H1 (cell line): ENCODE results near the gene IER3IP1. TPM values are rescaled to one million over a fixed set of nuclear protein-coding genes. Genes with fewer than 3 reads are reported as not detected.
A peak's percentile ranks its signal among the peaks of the same experiment; 100 is the strongest.

Experiments
- CTCF ChIA-PET: fragments of 300-600 bp; sonication (Branson Sonifier 250); formaldehyde crosslinking; loops from one replicate; lab custom pipeline; 2021; ENCODE audit not compliant: partially characterized antibody; lab: Charles Lee
- POLR2A ChIA-PET: fragments of 300-600 bp; sonication (Branson Sonifier 250); formaldehyde crosslinking; loops from one replicate; lab custom pipeline; 2021; ENCODE audit warnings: inconsistent platforms; ENCODE audit not compliant: partially characterized antibody; lab: Charles Lee
- DNase-seq, 2 experiments: peaks; one replicate each; pipeline versions ENCODE4 v3.0.0 to v3.0.0-alpha.2; 2010 to 2022; ENCODE audit warnings: low spot score in 2 of 2, low read depth in 1 of 2, mixed read lengths in 1 of 2
- FAIRE-seq: peaks from 2 replicates; lab custom pipeline; 2011; peaks lifted over from hg19 to GRCh38; lab: Jason Lieb, UNC
- H2AFZ ChIP-seq: 2 replicates; pipeline ENCODE4 v1.8.1; 2012; ENCODE audit warnings: low read length, inconsistent platforms
- H2AK5ac ChIP-seq: 2 replicates; pipeline ENCODE4 v1.6.1; 2013; ENCODE audit warnings: low read depth, low read length
- H2BK120ac ChIP-seq: replicated peaks from 2 replicates; pipeline ENCODE3; 2013; ENCODE audit warnings: low read depth, low read length, inconsistent platforms
- H2BK12ac ChIP-seq: 2 replicates; pipeline ENCODE4 v1.6.1; 2013; ENCODE audit warnings: low read depth, low read length
- H2BK15ac ChIP-seq: 2 replicates; pipeline ENCODE4 v1.6.1; 2013; ENCODE audit warnings: low read length
- H2BK20ac ChIP-seq: 2 replicates; pipeline ENCODE4 v1.6.1; 2013; ENCODE audit warnings: low read length
- H2BK5ac ChIP-seq: 2 replicates; pipeline ENCODE4 v1.6.1; 2013; ENCODE audit warnings: low read depth, low read length
- H3K14ac ChIP-seq: 2 replicates; pipeline ENCODE4 v1.6.1; 2013; ENCODE audit warnings: inconsistent platforms; ENCODE audit not compliant: insufficient read length
- H3K18ac ChIP-seq: 2 replicates; pipeline ENCODE4 v1.6.1; 2013; ENCODE audit warnings: low read length; ENCODE audit errors: extremely low read depth
- H3K23ac ChIP-seq: 2 replicates; pipeline ENCODE4 v1.6.1; 2013; ENCODE audit warnings: inconsistent platforms; ENCODE audit not compliant: insufficient read length
- H3K23me2 ChIP-seq: 2 replicates; pipeline ENCODE4 v1.6.1; 2013; ENCODE audit warnings: low read depth, low read length
- H3K27ac ChIP-seq: 2 replicates; pipeline ENCODE4 v1.6.1; 2011; ENCODE audit warnings: low read depth, low read length, inconsistent platforms
- H3K27me3 ChIP-seq, 4 experiments: replicated peaks in 1 of 4; 1 replicate in 1 of 4; 2 replicates in 3 of 4; pipeline versions ENCODE4 v1.6.1 to v1.8.1; 2011 to 2013; ENCODE audit warnings: low read length in 3 of 4, mild to moderate bottlenecking in 3 of 4, inconsistent platforms in 2 of 4, mixed read lengths in 2 of 4, moderate library complexity in 1 of 4; ENCODE audit not compliant: control insufficient read depth in 3 of 4, insufficient read depth in 3 of 4; ENCODE audit errors: extremely low read depth in 1 of 4
- H3K36me3 ChIP-seq, 4 experiments: 2 replicates each; pipeline versions ENCODE4 v1.6.1 to v1.8.1; 2011 to 2013; ENCODE audit warnings: mild to moderate bottlenecking in 4 of 4, low read length in 3 of 4, moderate library complexity in 2 of 4, control low read depth in 1 of 4, inconsistent platforms in 1 of 4; ENCODE audit not compliant: insufficient read depth in 4 of 4, control insufficient read depth in 2 of 4
- H3K4ac ChIP-seq: replicated peaks from 2 replicates; pipeline ENCODE3; 2013; ENCODE audit warnings: low read length, low read depth, mixed read lengths, inconsistent platforms; ENCODE audit not compliant: insufficient read length
- H3K4me1 ChIP-seq, 4 experiments: replicated peaks in 1 of 4; 1 replicate in 1 of 4; 2 replicates in 3 of 4; pipeline versions ENCODE4 v1.6.1 to v1.8.1; 2011 to 2013; ENCODE audit warnings: low read length in 3 of 4, inconsistent platforms in 2 of 4, mixed read lengths in 1 of 4; ENCODE audit not compliant: insufficient read depth in 4 of 4, control insufficient read depth in 3 of 4
- H3K4me2 ChIP-seq, 2 experiments: 2 replicates each; pipeline versions ENCODE4 v1.6.1 to v1.8.1; 2011 to 2013; ENCODE audit warnings: low read depth in 2 of 2, low read length in 2 of 2, control low read depth in 1 of 2, inconsistent platforms in 1 of 2, mild to moderate bottlenecking in 1 of 2; ENCODE audit not compliant: insufficient read depth in 1 of 2
- H3K4me3 ChIP-seq, 4 experiments: fragments of 200-600, 300-600 bp in 1 of 4; sonication (generic), shearing (Covaris generic), sonication (Bioruptor Twin) in 1 of 4; 2 replicates each; pipeline versions ENCODE4 v1.5.1 to v1.8.1; 2011 to 2016; ENCODE audit warnings: low read length in 4 of 4, low read depth in 3 of 4, control low read depth in 2 of 4, inconsistent platforms in 2 of 4, mild to moderate bottlenecking in 2 of 4, mixed read lengths in 1 of 4, moderate library complexity in 1 of 4; ENCODE audit not compliant: insufficient read depth in 2 of 4; ENCODE audit errors: extremely low read depth in 1 of 4
- H3K56ac ChIP-seq: replicated peaks from 2 replicates; pipeline ENCODE3; 2013; ENCODE audit warnings: low read depth, mild to moderate bottlenecking, mixed read lengths, low read length, inconsistent platforms; ENCODE audit not compliant: insufficient read length
- H3K79me1 ChIP-seq: 2 replicates; pipeline ENCODE4 v1.6.1; 2013; ENCODE audit warnings: low read depth, low read length, control low read depth
- H3K79me2 ChIP-seq, 2 experiments: 2 replicates each; pipeline versions ENCODE4 v1.6.1 to v1.8.1; 2012 to 2013; ENCODE audit warnings: low read length in 2 of 2, mild to moderate bottlenecking in 2 of 2, inconsistent platforms in 1 of 2; ENCODE audit not compliant: insufficient read depth in 2 of 2, control insufficient read depth in 1 of 2
- H3K9ac ChIP-seq, 4 experiments: replicated peaks in 1 of 4; 1 replicate in 1 of 4; 2 replicates in 3 of 4; pipeline versions ENCODE4 v1.6.1 to v1.8.1; 2011 to 2013; ENCODE audit warnings: low read depth in 3 of 4, low read length in 3 of 4, control low read depth in 2 of 4, mild to moderate bottlenecking in 2 of 4, moderate library complexity in 2 of 4, inconsistent platforms in 1 of 4; ENCODE audit errors: extremely low read depth in 1 of 4
- H3K9me3 ChIP-seq, 2 experiments: 2 replicates each; pipeline versions ENCODE4 v1.6.1 to v1.8.1; 2012 to 2013; ENCODE audit warnings: mild to moderate bottlenecking in 2 of 2, moderate library complexity in 2 of 2, control low read depth in 1 of 2, inconsistent platforms in 1 of 2, low read depth in 1 of 2, low read length in 1 of 2, mixed read lengths in 1 of 2; ENCODE audit not compliant: insufficient read depth in 2 of 2
- H4K20me1 ChIP-seq, 2 experiments: replicated peaks in 1 of 2; 2 replicates each; pipeline versions ENCODE3 to v1.8.1; 2011 to 2013; ENCODE audit warnings: inconsistent platforms in 2 of 2, low read length in 2 of 2, mild to moderate bottlenecking in 1 of 2; ENCODE audit not compliant: insufficient read depth in 2 of 2, control insufficient read depth in 1 of 2
- H4K5ac ChIP-seq: 2 replicates; pipeline ENCODE4 v1.6.1; 2013; ENCODE audit warnings: low read length, low read depth, mixed read lengths, inconsistent platforms; ENCODE audit not compliant: insufficient read length
- H4K8ac ChIP-seq: 2 replicates; pipeline ENCODE4 v1.8.0; 2013; ENCODE audit warnings: mild to moderate bottlenecking, moderate library complexity, low read length, inconsistent platforms; ENCODE audit not compliant: insufficient read depth; ENCODE audit errors: extremely low read depth
- H4K91ac ChIP-seq: replicated peaks from 2 replicates; pipeline ENCODE3; 2013; ENCODE audit warnings: low read length, mixed read lengths, inconsistent platforms; ENCODE audit not compliant: insufficient read length
- CBX5 ChIP-seq: fragments of 300-800, 300-1000 bp; sonication (generic); IDR thresholded peaks from 2 replicates; pipeline ENCODE4 v1.7.1; 2016; ENCODE audit warnings: antibody characterized with exemption, low read length, low read depth
- GABPA ChIP-seq: IDR thresholded peaks from 2 replicates; pipeline ENCODE4 v1.6.1; 2011; ENCODE audit warnings: mild to moderate bottlenecking, low read length, moderate library complexity, borderline replicate concordance; ENCODE audit not compliant: insufficient read depth
- JUND ChIP-seq: IDR thresholded peaks from 2 replicates; pipeline ENCODE4 v1.6.1; 2011; ENCODE audit warnings: mild to moderate bottlenecking, improper control_type of control experiment, low read length
- MAFK ChIP-seq: IDR thresholded peaks from 2 replicates; pipeline ENCODE4 v1.6.1; 2012; ENCODE audit warnings: low read depth, mild to moderate bottlenecking, improper control_type of control experiment, low read length
- PHF8 ChIP-seq: fragments of 200-600 bp; sonication (generic); conservative IDR thresholded peaks from 2 replicates; pipeline ENCODE4 v1.7.1; 2012; ENCODE audit warnings: low read depth, mild to moderate bottlenecking, inconsistent platforms, low read length, moderate library complexity
- POU5F1 ChIP-seq: IDR thresholded peaks from 2 replicates; pipeline ENCODE4 v1.6.1; 2011; ENCODE audit warnings: low read depth, mild to moderate bottlenecking, low read length, moderate library complexity
- RNF2 ChIP-seq: fragments of 200-900, 300-1000 bp; sonication (generic); IDR thresholded peaks from 2 replicates; pipeline ENCODE4 v1.7.1; 2016; ENCODE audit warnings: borderline replicate concordance, low read depth, mild to moderate bottlenecking, antibody characterized with exemption, low read length; ENCODE audit not compliant: poor library complexity, severe bottlenecking; ENCODE audit errors: missing control alignments
- TEAD4 ChIP-seq: IDR thresholded peaks from 2 replicates; pipeline ENCODE4 v1.6.1; 2012; ENCODE audit warnings: low read depth, low read length, inconsistent platforms, mixed read lengths
- WGBS, 2 experiments: shearing (Covaris generic) in 1 of 2; methylation state at CpG; one replicate each; pipeline versions ENCODE4 v1.1.6 to v1.1.7; 2013 to 2015; ENCODE audit warnings: low lambda C conversion rate in 2 of 2, mixed read lengths in 2 of 2, inconsistent platforms in 1 of 2, low coverage in 1 of 2, missing lambda C conversion rate in 1 of 2; ENCODE audit not compliant: insufficient replicate concordance in 2 of 2, insufficient coverage in 1 of 2, insufficient read length in 1 of 2; ENCODE audit errors: extremely low coverage in 1 of 2, missing lambda C conversion rate in 1 of 2; 5-methylcytosine and 5-hydroxymethylcytosine counted together
- polyA plus RNA-seq, 7 experiments: library from polyadenylated mRNA; depleted of rRNA in 3 of 7; stranded (reverse) in 5 of 7; unstranded in 2 of 7; fragments of >200 nt in 5 of 7; fragments of 200-250 nt in 2 of 7; gene quantifications; 1 replicate in 5 of 7; 2 replicates in 1 of 7; 4 replicates in 1 of 7; pipeline versions ENCODE4 v1.2.1 to v1.2.3, GENCODE V29; 2011 to 2013; ENCODE audit warnings: missing spikeins in 2 of 7, mixed read lengths in 2 of 7
- total RNA-seq: library from RNA; stranded (reverse); fragmentation: NEBNext Ultra II Directional; extraction: Animal tissue kit (Norgen Biotek cat#: 25700); gene quantifications from 2 replicates; pipeline ENCODE4 v1.2.1, GENCODE V29; 2021

IER3IP1 gene
- total and polyA plus RNA-seq, 2 of the 8 experiments (the other 6 are each of a cell fraction or from before 2014, with no cell fraction given) = 6.0 to 8.5 TPM

DNA sequence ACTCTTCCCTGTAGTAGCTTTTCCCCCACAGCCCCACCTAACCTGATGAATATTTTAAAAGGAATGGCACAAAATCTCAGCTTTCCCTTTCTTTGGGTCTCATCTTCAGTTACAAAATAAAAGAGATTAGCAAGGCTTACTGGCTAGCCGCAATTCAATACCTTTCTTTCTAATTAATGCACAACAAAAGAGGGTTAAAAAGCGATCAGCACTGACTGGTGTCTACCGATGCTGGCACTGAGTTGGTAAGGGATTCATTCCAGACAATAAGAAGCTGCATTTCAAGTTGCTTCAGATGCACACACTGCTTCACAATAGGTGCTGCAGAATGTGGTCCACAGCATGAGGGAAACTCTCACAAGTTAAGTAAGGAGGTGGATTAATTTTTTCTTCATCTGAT, 67.8 kb downstream of the IER3IP1 start:
- WGBS, 2 experiments = 45% methylated on average over 3 of the region's 3 CpGs; no CpG with 5 or more reads in 1 of the 2 experiments

More for the DNA sequence above, 67.8 kb downstream of the IER3IP1 start:
- no peak overlapping the region for H3K14ac ChIP-seq
- H3K4me2 ChIP-seq = peak overlapping the region; percentile 3 to 26
- no peak overlapping the region; a peak in 1 of 8 replicates for H3K4me3 ChIP-seq
- no peak overlapping the region for H3K9ac ChIP-seq
- H3K56ac ChIP-seq = no peak overlapping the region
- no peak overlapping the region for H2AK5ac ChIP-seq
- no peak overlapping the region for H3K23ac ChIP-seq
- no peak overlapping the region for H3K27ac ChIP-seq
- H3K4me1 ChIP-seq = peaks cover 0 to 12% (median 8%) of the 10 kb centered on the region in 4 experiments; a peak in 5 of 7 replicates
- no peaks in the 10 kb centered on the region for H3K9me3 ChIP-seq
- ChIA-PET CTCF (interaction anchor here (1.3 to 2.0 kb wide), 2 partner anchors 93 to 97 kb away, joined by 3 to 6 read pairs; no protein-coding TSS in a partner anchor), POLR2A (interaction anchor here (0.7 to 1.4 kb wide), 2 partner anchors 9 to 66 kb away, joined by 3 read pairs; no protein-coding TSS in a partner anchor)
- FAIRE-seq (no peak), DNase-seq (no peak)
- TF ChIP-seq PHF8 (no peak), MAFK (no peak), JUND (no peak), RNF2 (no peak), TEAD4 (no peak), POU5F1 (no peak), CBX5 (no peak), GABPA (no peak)
- H2BK5ac ChIP-seq = no peak overlapping the region
- H2BK12ac ChIP-seq = no peak overlapping the region
- no peak overlapping the region for H2AFZ ChIP-seq
- no peaks in the 10 kb centered on the region for H4K20me1 ChIP-seq
- no peak overlapping the region for H4K91ac ChIP-seq
- no peak overlapping the region for H4K5ac ChIP-seq
- no peak overlapping the region for H2BK120ac ChIP-seq
- no peak overlapping the region for H2BK20ac ChIP-seq
- H3K18ac ChIP-seq = no peak overlapping the region; the same call in 1 of the 2 replicates
- H3K36me3 ChIP-seq = peaks cover 0 to 43% (median 10%) of the 10 kb centered on the region in 4 experiments; a peak in 5 of 8 replicates
- H3K79me1 ChIP-seq = no peaks in the 10 kb centered on the region
- no peak overlapping the region for H4K8ac ChIP-seq
- H3K4ac ChIP-seq = no peak overlapping the region
- no peak overlapping the region for H2BK15ac ChIP-seq
- no peaks in the 10 kb centered on the region for H3K27me3 ChIP-seq
- H3K79me2 ChIP-seq = no peaks in the 10 kb centered on the region
- no peaks in the 10 kb centered on the region for H3K23me2 ChIP-seq
